Measurements from ENCODE around the gene KCNH4. TPM values are rescaled to one million over a fixed set of nuclear protein-coding genes. Genes with fewer than 3 reads are reported as not detected.

KCNH4 gene
- total RNA-seq, 1 donor from 2014 or later: not detected

DNA sequence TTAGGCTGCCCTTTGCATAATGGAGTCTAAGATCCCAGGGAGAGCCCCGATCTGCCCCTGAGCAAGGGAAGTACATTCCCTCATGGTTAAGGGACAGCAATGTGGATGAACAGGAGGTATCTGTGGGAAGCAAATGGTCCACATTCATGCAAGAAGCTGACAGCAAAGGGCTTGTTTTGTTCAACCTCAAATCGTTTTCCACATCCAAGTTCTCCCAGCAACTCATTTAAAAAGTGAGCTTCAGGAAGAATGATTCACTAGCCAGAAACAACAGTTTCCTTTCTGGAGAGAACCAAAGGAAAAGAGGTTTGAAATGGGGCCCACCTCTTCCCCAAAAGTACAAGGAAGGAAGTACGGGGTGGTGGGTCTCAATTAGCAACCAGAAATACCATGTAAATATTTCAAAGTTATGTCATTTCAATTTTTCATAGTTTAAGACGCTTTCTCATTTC is 48.9 kb downstream of the KCNH4 start:
- no peaks in the 10 kb centered on the region for H3K27me3 Mint-ChIP-seq (ENCODE audit: low read depth)
- H3K9me3 Mint-ChIP-seq (ENCODE audit: low read depth): no peaks in the 10 kb centered on the region
- peaks cover 45% of the 10 kb centered on the region for H3K4me1 Mint-ChIP-seq (ENCODE audit: low read depth)
- H3K4me3 Mint-ChIP-seq (ENCODE audit: unreplicated experiment): no peak overlapping the region
- H3K27ac Mint-ChIP-seq (ENCODE audit: unreplicated experiment): peak overlapping the region; percentile 91
- DNase-seq (ENCODE audit: low spot score): no peak
- TF ChIP-seq, protein P1, sequence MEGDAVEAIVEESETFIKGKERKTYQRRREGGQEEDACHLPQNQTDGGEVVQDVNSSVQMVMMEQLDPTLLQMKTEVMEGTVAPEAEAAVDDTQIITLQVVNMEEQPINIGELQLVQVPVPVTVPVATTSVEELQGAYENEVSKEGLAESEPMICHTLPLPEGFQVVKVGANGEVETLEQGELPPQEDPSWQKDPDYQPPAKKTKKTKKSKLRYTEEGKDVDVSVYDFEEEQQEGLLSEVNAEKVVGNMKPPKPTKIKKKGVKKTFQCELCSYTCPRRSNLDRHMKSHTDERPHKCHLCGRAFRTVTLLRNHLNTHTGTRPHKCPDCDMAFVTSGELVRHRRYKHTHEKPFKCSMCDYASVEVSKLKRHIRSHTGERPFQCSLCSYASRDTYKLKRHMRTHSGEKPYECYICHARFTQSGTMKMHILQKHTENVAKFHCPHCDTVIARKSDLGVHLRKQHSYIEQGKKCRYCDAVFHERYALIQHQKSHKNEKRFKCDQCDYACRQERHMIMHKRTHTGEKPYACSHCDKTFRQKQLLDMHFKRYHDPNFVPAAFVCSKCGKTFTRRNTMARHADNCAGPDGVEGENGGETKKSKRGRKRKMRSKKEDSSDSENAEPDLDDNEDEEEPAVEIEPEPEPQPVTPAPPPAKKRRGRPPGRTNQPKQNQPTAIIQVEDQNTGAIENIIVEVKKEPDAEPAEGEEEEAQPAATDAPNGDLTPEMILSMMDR (IDR thresholded peaks at IDR 0.05): no peak
- H3K36me3 Mint-ChIP-seq (ENCODE audit: low read depth): peaks cover 28% of the 10 kb centered on the region

DNA sequence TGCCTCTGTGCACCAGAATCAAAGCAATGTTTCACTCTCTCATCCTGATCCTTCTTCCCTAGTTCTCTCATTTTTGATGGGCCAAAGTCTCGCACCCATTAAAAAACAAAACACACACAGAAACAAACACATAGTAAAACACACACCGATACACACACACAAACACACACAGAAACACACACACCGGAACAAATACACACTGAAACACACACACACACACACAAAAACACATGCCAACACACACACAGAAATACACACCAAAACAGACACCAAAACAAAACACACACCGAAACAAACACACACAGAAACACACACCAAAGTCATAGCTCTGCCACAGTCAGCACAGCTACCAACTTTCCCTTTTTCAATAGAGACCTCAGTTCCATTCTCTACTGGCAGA is 49.7 kb downstream of the KCNH4 start:
- peak overlapping the region; percentile 77 for H3K27ac Mint-ChIP-seq (ENCODE audit: unreplicated experiment)
- H3K36me3 Mint-ChIP-seq (ENCODE audit: low read depth): peaks cover 32% of the 10 kb centered on the region
- H3K9me3 Mint-ChIP-seq (ENCODE audit: low read depth): no peaks in the 10 kb centered on the region
- DNase-seq (ENCODE audit: low spot score): no peak
- H3K27me3 Mint-ChIP-seq (ENCODE audit: low read depth): no peaks in the 10 kb centered on the region
- no peak overlapping the region for H3K4me3 Mint-ChIP-seq (ENCODE audit: unreplicated experiment)
- peaks cover 44% of the 10 kb centered on the region for H3K4me1 Mint-ChIP-seq (ENCODE audit: low read depth)
- TF ChIP-seq, protein P1 (IDR thresholded peaks at IDR 0.05): no peak

DNA sequence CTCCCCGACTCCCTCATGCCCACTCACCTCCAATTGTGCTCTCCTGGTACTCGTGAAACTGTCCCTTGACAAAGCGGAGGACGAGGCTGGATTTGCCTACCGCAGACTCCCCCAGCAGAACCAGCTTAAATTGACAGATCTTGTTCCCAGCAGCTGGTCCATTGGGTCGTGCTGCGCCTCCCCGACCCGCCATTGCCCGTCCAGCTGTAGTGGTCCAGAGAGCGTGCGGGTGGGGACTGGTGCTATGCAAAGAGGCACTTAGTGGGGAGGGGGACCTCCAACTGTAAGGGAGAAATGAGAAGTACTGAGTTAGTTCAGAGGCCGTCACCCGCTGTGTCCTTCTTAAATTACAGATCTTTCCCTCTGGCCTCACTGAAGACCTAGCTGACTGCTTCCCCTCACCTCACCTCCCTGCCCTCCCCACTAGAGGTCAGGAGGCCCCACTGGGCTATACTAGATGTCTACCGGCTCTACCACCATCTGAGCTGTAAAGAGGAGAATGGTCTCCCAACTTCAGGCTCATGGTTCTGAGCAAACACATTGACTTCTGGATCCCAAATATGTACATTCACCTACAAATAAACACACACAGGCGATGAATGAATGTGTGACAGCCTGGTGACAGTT is 50.5 kb downstream of the KCNH4 start:
- TF ChIP-seq, protein P1 (IDR thresholded peaks at IDR 0.05): no peak
- H3K9me3 Mint-ChIP-seq (ENCODE audit: low read depth): no peaks in the 10 kb centered on the region
- H3K4me1 Mint-ChIP-seq (ENCODE audit: low read depth): peaks cover 35% of the 10 kb centered on the region
- H3K27ac Mint-ChIP-seq (ENCODE audit: unreplicated experiment): no peak overlapping the region
- H3K27me3 Mint-ChIP-seq (ENCODE audit: low read depth): no peaks in the 10 kb centered on the region
- peaks cover 28% of the 10 kb centered on the region for H3K36me3 Mint-ChIP-seq (ENCODE audit: low read depth)
- no peak overlapping the region for H3K4me3 Mint-ChIP-seq (ENCODE audit: unreplicated experiment)
- no peak for DNase-seq (ENCODE audit: low spot score)

DNA sequence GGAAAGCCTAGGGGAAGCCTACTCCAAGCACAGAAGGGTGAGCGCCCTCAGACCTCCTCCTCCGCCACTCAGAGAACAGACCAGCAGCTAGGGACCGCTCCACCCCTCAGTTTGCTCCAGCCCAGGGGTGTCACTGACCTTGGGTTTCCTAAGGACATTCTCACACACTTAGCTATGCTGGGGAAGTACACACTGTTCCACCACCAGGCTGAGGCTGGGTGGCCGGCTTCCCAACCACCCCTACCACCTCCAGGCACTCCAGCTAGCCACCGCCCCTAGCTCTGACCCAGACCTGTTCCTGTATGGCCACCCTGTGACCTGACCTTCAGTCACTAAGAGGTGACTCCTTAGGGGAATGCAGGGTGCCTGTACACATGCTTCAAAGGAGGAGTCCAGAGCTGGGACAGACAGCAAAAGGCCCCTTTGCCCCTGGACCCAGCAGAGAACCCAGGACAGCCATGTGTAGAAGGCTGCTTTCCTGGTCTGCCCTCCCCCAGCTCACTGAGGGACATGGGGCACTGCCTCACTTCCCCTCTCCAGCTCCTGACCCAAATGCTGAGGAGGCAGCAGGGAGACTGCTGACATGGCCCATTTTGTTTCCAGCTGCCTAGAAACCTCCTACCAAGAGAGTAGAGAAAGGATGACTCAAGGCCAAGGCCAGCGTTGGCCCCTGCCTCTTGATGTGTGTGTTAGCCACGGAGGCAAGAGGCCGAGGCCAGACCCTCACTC is 51.7 kb downstream of the KCNH4 start:
- H3K27me3 Mint-ChIP-seq (ENCODE audit: low read depth): no peaks in the 10 kb centered on the region
- peaks cover 29% of the 10 kb centered on the region for H3K36me3 Mint-ChIP-seq (ENCODE audit: low read depth)
- peaks cover 32% of the 10 kb centered on the region for H3K4me1 Mint-ChIP-seq (ENCODE audit: low read depth)
- H3K9me3 Mint-ChIP-seq (ENCODE audit: low read depth): no peaks in the 10 kb centered on the region
- peak overlapping the region; percentile 27 for H3K27ac Mint-ChIP-seq (ENCODE audit: unreplicated experiment)
- DNase-seq (ENCODE audit: low spot score): no peak
- H3K4me3 Mint-ChIP-seq (ENCODE audit: unreplicated experiment): no peak overlapping the region
- TF ChIP-seq, protein P1 (IDR thresholded peaks at IDR 0.05): no peak

DNA sequence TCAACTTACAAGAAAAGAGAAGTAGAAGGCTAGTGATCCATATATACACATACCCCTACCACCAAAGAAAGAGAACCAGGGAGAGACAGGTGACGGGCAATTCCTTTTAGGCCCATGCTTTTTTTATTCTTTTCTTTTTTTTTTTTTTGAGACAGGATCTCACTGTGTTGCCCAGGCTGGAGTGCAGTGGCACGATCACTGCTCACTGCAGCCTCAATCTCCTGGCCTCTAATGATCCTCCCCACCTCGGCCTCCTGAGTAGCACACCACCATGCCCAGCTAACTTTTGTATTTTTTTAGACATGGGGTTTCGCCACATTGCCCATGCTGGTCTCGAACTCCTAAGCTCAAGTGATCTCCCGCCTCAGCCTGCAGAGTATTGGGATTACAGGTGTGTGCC is 53.5 kb downstream of the KCNH4 start:
- TF ChIP-seq, protein P1 (IDR thresholded peaks at IDR 0.05): no peak
- Mint-ChIP-seq H3K4me3 (ENCODE audit: unreplicated experiment) (no peak overlapping the region), H3K36me3 (ENCODE audit: low read depth) (peaks cover 29% of the 10 kb centered on the region), H3K27me3 (ENCODE audit: low read depth) (no peaks in the 10 kb centered on the region), H3K27ac (ENCODE audit: unreplicated experiment) (no peak overlapping the region), H3K4me1 (ENCODE audit: low read depth) (peaks cover 16% of the 10 kb centered on the region), H3K9me3 (ENCODE audit: low read depth) (no peaks in the 10 kb centered on the region)
- DNase-seq (ENCODE audit: low spot score): no peak
